ENCODE data around the gene NOS1AP. TPM values are rescaled to one million over a fixed set of nuclear protein-coding genes. Genes with fewer than 3 reads are reported as not detected.

NOS1AP gene
- polyA plus RNA-seq, 1 of the 3 experiments (the other 2 are of a cell fraction): 0.03 TPM

DNA sequence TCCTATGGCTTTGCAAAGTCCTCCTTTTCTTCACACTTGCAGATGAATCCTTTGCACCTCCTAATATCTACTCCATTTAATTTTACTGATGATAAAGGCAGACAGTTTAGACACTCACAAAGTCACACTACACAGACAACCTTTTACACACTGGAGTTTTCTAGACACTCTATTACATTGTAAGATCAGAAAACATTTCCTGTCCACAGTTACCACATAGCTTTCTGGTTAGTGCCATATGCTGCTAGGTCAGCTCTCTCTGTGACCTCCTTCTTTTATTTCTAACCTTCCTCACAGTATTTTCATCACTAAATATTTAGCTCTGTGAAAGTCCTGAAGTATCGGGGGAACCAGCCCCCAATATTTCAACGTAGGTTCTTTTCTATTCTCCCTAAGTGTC is 337.3 kb downstream of the NOS1AP start:
- Histone ChIP-seq H3K9ac (no peak overlapping the region), H3K27me3 (ENCODE audit: insufficient read depth) (no peaks in the 10 kb centered on the region; the same call in 1 of the 2 replicates), H3F3A (replicated peaks; ENCODE audit: insufficient read depth) (no peaks in the 10 kb centered on the region), H3K9me3 (no peaks in the 10 kb centered on the region), H4K20me1 (ENCODE audit: insufficient read depth) (no peaks in the 10 kb centered on the region), H3K4me3 (ENCODE audit: low read depth in 2 of 2, low read length in 1 of 2) (no peak overlapping the region), H3K4me1 (ENCODE audit: control insufficient read depth in 1 of 2, insufficient read depth in 2 of 2, low read depth in 1 of 2, low read length in 1 of 2) (no peaks in the 10 kb centered on the region), H3K79me2 (ENCODE audit: insufficient read depth) (no peaks in the 10 kb centered on the region), H2AFZ (ENCODE audit: low read depth) (no peak overlapping the region), H3K36me3 (replicated peaks in 1 of 2; ENCODE audit: control insufficient read depth in 1 of 2, insufficient read depth in 2 of 2, low read length in 1 of 2) (no peaks in the 10 kb centered on the region), H3K9me2 (no peaks in the 10 kb centered on the region), H3K27ac (ENCODE audit: low read depth in 2 of 2, low read length in 1 of 2) (no peak overlapping the region), H3K4me2 (no peak overlapping the region)
- DNase-seq: no peak
- no peak for TF ChIP-seq RCOR1 (IDR thresholded peaks at IDR 0.05; ENCODE audit: low read length)
- TF ChIP-seq MEF2A (IDR thresholded peaks at IDR 0.05; ENCODE audit: borderline replicate concordance, low read depth): no peak
- ChIA-PET CTCF (interaction anchor here (1.1 to 1.9 kb wide), 2 partner anchors 49 to 351 kb away, joined by 5 read pairs; no protein-coding TSS in a partner anchor), POLR2A (no interaction called here)
- WGBS (ENCODE audit: low lambda C conversion rate): 72% methylated on average over 2 of the region's 2 CpGs

DNA sequence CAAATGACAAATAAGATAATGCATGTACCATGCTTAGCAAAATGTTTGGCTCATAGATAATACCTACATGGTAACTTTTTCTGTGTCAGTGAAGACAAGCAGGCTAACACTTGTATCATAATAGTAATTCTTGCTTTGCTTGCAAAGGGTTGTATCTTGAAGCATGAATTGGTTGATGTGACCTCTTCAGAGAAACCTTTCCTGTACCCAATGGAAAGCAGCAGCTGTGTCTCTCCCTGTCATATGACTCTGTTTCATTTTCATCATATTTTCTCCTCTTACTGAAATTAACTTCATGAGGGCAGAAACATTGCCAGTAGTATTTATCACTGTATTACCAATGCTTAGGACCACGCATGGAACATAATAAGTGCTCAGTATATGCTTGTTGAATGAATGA is 338.0 kb downstream of the NOS1AP start:
- no peak overlapping the region for H3K4me2 ChIP-seq
- H3F3A ChIP-seq (replicated peaks; ENCODE audit: insufficient read depth): no peaks in the 10 kb centered on the region
- CTCF ChIA-PET: interaction anchor here (1.1 to 1.9 kb wide), 4 partner anchors 15 to 371 kb away, joined by 3 to 5 read pairs (median 4); no protein-coding TSS in a partner anchor
- WGBS (ENCODE audit: low lambda C conversion rate): 88% methylated on average over 1 of the region's 1 CpG
- H3K79me2 ChIP-seq (ENCODE audit: insufficient read depth): no peaks in the 10 kb centered on the region
- no peak overlapping the region for H3K9ac ChIP-seq
- no peaks in the 10 kb centered on the region for H3K9me2 ChIP-seq
- H3K9me3 ChIP-seq: no peaks in the 10 kb centered on the region
- no peaks in the 10 kb centered on the region; the same call in 1 of the 2 replicates for H3K27me3 ChIP-seq (ENCODE audit: insufficient read depth)
- DNase-seq: no peak
- H3K4me3 ChIP-seq (ENCODE audit: low read depth in 2 of 2, low read length in 1 of 2): no peak overlapping the region
- H3K27ac ChIP-seq (ENCODE audit: low read depth in 2 of 2, low read length in 1 of 2): no peak overlapping the region
- no peak overlapping the region for H2AFZ ChIP-seq (ENCODE audit: low read depth)
- H3K4me1 ChIP-seq (ENCODE audit: control insufficient read depth in 1 of 2, insufficient read depth in 2 of 2, low read depth in 1 of 2, low read length in 1 of 2): no peaks in the 10 kb centered on the region
- H4K20me1 ChIP-seq (ENCODE audit: insufficient read depth): no peaks in the 10 kb centered on the region
- TF ChIP-seq NFIC (IDR thresholded peaks at IDR 0.05; ENCODE audit: borderline replicate concordance) (no peak), RAD21 (IDR thresholded peaks at IDR 0.05; ENCODE audit: low read length) (no peak), TEAD4 (IDR thresholded peaks at IDR 0.05; ENCODE audit: borderline replicate concordance, insufficient read depth) (no peak), MXI1 (IDR thresholded peaks at IDR 0.05; ENCODE audit: low read depth, low read length) (no peak), GATA2 (CRISPR knock-in tag; IDR thresholded peaks at IDR 0.05) (no peak), FOSL2 (IDR thresholded peaks at IDR 0.05; ENCODE audit: borderline replicate concordance, low read depth) (no peak), NRF1 (IDR thresholded peaks at IDR 0.05; ENCODE audit: low read depth, low read length) (no peak), EZH2phosphoT487 (IDR thresholded peaks at IDR 0.05; ENCODE audit: borderline replicate concordance, low read depth) (no peak), SMC3 (IDR thresholded peaks at IDR 0.05; ENCODE audit: low read depth, low read length) (no peak), ELF1 (IDR thresholded peaks at IDR 0.05) (no peak), POLR2AphosphoS5 (IDR thresholded peaks at IDR 0.05; ENCODE audit: low read depth, low read length) (no peak), RXRA (IDR thresholded peaks at IDR 0.05; ENCODE audit: borderline replicate concordance, low read depth) (no peak), FOXM1 (IDR thresholded peaks at IDR 0.05; ENCODE audit: low read depth) (no peak), EP300 (IDR thresholded peaks at IDR 0.05; ENCODE audit: borderline replicate concordance in 1 of 2, low read depth in 1 of 2, low read length in 1 of 2) (no peak), TAF1 (IDR thresholded peaks at IDR 0.05; ENCODE audit: borderline replicate concordance, low read depth, low read length) (no peak)
- TF ChIP-seq, protein P1, sequence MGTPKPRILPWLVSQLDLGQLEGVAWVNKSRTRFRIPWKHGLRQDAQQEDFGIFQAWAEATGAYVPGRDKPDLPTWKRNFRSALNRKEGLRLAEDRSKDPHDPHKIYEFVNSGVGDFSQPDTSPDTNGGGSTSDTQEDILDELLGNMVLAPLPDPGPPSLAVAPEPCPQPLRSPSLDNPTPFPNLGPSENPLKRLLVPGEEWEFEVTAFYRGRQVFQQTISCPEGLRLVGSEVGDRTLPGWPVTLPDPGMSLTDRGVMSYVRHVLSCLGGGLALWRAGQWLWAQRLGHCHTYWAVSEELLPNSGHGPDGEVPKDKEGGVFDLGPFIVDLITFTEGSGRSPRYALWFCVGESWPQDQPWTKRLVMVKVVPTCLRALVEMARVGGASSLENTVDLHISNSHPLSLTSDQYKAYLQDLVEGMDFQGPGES (IDR thresholded peaks at IDR 0.05; ENCODE audit: low read depth, low read length): no peak
- TF ChIP-seq, protein P2, sequence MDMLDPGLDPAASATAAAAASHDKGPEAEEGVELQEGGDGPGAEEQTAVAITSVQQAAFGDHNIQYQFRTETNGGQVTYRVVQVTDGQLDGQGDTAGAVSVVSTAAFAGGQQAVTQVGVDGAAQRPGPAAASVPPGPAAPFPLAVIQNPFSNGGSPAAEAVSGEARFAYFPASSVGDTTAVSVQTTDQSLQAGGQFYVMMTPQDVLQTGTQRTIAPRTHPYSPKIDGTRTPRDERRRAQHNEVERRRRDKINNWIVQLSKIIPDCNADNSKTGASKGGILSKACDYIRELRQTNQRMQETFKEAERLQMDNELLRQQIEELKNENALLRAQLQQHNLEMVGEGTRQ (IDR thresholded peaks at IDR 0.05; ENCODE audit: borderline replicate concordance, low read depth, low read length): no peak
- TF ChIP-seq, protein P3, sequence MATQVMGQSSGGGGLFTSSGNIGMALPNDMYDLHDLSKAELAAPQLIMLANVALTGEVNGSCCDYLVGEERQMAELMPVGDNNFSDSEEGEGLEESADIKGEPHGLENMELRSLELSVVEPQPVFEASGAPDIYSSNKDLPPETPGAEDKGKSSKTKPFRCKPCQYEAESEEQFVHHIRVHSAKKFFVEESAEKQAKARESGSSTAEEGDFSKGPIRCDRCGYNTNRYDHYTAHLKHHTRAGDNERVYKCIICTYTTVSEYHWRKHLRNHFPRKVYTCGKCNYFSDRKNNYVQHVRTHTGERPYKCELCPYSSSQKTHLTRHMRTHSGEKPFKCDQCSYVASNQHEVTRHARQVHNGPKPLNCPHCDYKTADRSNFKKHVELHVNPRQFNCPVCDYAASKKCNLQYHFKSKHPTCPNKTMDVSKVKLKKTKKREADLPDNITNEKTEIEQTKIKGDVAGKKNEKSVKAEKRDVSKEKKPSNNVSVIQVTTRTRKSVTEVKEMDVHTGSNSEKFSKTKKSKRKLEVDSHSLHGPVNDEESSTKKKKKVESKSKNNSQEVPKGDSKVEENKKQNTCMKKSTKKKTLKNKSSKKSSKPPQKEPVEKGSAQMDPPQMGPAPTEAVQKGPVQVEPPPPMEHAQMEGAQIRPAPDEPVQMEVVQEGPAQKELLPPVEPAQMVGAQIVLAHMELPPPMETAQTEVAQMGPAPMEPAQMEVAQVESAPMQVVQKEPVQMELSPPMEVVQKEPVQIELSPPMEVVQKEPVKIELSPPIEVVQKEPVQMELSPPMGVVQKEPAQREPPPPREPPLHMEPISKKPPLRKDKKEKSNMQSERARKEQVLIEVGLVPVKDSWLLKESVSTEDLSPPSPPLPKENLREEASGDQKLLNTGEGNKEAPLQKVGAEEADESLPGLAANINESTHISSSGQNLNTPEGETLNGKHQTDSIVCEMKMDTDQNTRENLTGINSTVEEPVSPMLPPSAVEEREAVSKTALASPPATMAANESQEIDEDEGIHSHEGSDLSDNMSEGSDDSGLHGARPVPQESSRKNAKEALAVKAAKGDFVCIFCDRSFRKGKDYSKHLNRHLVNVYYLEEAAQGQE (IDR thresholded peaks at IDR 0.05; ENCODE audit: low read depth, low read length): no peak
- POLR2A ChIA-PET: no interaction called here
- no peaks in the 10 kb centered on the region for H3K36me3 ChIP-seq (replicated peaks in 1 of 2; ENCODE audit: control insufficient read depth in 1 of 2, insufficient read depth in 2 of 2, low read length in 1 of 2)

Data from SK-N-SH (cell line).